Stimulated activated CD4-positive, alpha-beta T cell treated with anti-CD3 and anti-CD28 coated beads, Interleukin-1b, Interleukin-23, amount 100 ng/mL, for 48 hours (primary cell): ENCODE measurements around the gene ABHD5.
"Not testable (repeated sequence)": the region's sequence is repeated elsewhere in the genome, so short reads cannot be mapped to it uniquely, and the experiment has no call there.

ENCODE experiments used
- DNase-seq: peaks from one replicate; pipeline ENCODE4 v3.0.0-alpha.2; 2020

The ABHD5 gene

GRCh38 chr3:43690400-43691119 lies at the start of gene ABHD5:
Gene ABHD5 (plus strand): TSS chr3:43690938. CDS start chr3:43690993, 55 bp downstream.
- DNase-seq = peak; percentile 88

DNA sequence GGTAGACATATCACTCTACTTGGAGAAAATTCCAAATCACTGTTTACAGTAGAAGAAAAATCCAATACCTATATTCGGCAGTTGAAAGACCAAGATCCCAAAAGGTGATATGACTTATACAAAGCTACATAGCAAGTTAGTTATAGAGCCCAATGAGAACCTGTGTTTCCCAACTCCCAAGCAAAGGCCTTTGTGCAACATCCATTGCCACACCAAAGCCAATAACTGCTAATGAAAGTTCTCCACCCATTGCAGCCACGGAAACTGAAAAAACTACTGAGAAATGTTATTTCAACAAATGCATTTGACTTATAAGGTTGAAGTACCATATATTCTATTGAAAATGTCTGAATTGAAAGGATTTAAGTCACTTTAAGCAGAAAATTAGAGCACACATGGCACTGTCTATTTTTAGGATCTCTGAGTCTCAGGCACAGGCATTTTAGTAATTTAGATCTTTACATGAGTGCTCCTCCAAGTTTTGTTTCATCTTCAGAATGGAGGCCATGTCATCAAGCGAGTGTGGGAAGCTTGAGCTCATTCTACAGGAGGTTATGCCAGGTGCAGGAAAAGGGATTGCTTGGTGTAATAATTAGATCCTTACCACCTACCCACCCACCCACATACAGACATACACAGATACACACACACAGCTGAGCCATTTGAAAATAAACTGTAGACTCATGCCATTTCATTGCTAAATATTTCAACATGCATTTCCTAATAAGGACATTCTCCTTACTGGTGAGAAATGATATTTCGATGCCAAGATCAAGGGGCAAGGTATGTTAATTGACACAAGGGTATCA lies 49.2 kb upstream of the ABHD5 start:
- no peak for DNase-seq

DNA sequence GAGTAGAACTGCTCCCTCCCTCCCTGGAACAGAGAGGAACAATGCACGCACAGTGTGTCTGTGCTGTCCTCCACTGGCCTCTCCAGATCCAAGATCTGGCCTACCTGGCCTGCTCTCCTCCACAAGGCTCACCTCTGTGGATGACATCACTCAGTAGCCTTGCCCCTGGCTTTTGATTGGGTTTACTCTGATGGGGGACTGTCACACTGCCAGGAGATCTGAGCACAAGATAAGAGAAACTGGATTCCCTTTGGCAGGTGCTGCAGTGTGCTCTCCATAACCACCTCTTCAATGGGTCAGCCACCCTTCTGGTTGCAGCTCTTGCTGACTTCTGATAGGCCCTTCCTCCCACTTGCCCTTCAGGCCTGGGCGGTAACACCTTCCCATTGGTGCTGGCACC lies 46.3 kb upstream of the ABHD5 start:
- no peak for DNase-seq

DNA sequence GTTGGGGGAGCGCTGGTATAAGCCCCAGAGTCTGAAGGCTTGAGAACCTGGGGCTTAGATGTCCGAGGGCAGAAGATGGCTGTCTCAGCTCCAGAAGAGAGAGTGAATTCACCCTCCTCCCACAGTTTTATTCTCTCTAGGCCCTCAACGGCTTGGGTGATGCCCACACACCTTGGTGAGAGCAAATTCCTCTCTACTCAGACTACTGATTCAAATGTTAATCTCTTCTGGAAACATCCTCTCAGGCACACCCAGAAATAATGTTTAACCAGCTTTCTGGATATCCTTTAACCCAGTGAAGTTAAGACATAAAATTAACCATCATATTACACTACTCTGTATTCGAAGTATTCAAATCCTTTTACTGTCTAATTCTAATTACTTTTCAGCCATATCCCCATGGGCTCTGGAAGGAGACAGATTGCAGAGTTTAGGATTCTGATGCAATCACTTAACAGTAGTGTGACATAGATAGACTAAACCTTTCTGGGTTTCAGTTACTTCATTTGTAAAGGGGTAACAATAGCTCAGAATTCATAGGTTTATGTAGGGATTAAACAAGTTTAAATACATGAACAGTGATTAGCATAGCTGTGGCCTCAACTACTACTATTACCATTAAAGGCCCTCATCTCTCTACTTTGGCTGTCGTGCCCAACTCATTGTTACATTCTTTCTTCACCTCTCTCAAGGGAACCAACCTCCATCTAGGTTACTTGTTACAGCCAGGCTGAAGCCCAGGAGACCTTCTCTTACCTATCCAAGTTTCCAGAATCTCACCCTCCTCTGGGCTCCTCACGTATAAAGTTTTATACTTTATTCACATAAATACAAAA lies 43.2 kb upstream of the ABHD5 start:
- no peak for DNase-seq

GRCh38 chr3:43648957-43649356 lies 41.8 kb upstream of the ABHD5 start:
- DNase-seq = no peak

DNA sequence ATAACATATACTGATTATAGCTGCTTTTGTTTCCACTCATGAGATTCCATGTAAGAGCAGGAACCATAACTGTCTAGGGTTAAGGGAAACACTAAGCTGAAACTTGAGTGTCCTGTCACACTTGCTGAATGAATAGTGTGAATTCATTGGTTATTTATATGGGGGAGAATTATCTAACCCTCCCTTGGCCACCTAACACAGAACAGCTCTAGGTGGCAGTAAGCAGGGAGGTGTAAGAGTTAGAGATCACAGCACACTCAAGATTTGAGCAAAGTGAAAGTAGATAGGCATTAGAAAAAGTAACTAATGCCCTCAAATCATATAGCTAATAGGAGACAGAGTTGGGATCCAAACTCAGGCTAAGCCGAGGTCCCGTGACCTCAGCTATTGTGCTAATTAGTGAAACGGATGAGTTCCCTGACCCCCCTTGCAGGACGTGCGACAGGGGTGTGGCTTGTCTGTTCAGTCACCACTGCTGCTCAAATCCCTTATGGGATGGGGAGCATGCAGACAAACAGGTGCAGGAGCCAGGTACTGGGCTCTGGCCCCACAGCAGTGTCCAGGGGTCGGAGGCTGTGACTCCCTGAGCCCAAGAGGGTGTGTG lies 41.3 kb upstream of the ABHD5 start:
- no peak for DNase-seq

DNA sequence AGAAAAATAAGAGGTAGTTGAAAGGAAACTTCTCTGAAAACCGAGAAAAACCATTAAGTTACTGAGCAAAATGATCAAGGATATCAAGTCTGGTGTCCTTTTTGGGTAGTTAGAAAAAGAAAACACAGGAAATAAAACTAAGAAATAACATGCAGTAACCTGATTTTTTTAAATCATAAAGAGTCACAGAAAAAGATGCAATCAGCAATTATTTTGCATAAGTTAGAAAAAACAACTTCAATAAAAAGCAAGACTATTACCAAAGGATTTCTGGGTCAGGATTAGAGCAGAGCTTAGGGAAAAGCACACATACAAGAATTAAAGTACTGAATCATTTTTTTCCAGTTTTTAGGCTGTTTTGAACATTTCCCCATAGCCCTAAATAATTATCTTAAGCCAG lies 40.4 kb upstream of the ABHD5 start:
- no peak for DNase-seq

- not testable (repeated sequence) for DNase-seq
Measured at GRCh38 chr3:43656390-43656789, 34.3 kb upstream of the ABHD5 start.

DNA sequence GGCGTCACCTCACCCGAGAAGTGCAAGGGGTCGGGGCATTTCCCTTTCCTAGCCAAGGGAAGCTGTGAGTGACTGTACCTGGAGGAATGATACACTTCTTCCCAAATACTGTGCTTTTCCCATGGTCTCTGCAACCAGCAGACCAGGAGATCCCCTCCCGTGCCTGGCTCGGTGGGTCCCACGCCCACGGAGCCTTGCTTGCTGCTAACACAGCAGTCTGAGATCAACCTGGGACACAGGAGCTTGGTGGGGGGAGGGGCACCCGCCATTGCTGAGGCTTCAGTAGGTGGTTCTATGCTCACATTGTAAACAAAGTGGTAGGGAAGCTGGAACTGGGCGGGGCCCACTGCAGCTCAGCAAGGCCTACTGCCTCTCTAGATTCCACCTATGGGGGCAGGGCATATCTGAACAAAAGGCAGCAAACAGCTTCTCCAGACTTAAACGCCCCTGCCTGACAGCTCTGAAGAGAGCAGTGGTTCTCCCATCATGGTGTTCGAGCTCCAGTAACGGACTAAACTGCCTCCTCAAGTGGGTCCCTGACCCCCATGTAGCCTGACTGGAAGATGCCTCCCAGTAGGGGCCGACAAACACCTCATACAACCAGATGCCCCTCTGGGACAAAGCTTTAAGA lies 31.4 kb upstream of the ABHD5 start:
- DNase-seq = no peak

GRCh38 chr3:43661376-43661775 lies 29.4 kb upstream of the ABHD5 start:
- not testable (repeated sequence) for DNase-seq

DNA sequence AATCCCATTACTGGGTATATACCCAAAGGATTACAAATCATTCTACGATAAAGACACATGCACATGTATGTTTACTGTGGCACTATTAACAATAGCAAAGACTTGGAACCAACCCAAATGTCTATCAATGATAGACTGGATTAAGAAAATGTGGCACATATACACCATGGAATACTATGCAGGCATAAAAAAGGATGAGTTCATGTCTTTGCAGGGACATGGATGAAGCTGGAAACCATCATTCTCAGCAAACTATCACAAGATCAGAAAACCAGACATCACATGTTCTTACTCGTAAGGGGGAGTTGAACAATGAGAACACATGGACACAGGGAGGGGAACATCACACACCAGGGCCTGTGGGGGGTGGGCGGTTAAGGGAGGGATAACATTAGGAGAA lies 25.7 kb upstream of the ABHD5 start:
- DNase-seq = not testable (repeated sequence)

GRCh38 chr3:43670635-43671522 lies 19.9 kb upstream of the ABHD5 start:
- no peak for DNase-seq

DNA sequence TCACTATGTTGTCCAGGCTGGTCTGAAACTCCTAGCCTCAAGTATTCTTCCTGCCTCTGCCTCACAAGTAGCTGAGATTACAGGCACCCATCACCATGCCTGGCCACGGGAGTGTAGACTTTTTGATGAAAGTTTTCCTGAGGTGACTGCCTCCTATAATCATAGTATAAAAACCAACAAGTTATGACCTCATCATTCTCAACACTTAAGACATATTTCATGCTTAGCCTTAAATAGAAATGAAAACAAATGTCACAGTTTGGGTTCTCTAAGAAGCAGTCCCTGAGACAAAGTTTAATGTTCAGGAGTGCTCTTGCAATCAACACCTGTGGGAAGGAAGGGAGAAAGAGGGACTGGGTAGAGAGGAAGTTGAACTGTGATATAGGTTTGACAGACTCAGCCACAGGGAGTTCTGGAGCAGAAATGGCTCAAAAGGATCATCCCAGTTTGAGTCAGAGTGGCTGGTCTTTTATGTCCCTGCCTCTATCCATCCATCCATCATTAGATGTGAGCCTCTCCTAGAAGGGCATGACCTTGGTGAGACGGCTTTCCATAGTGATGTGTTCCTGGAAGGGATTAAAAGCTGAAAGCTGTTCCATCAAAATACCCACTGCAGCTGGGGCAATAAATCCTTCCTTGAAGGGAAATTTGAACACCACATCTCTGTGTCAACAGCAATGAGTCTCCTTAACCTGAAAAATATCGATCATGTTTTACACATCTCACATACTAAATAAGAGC lies 16.2 kb upstream of the ABHD5 start:
- no peak for DNase-seq

DNA sequence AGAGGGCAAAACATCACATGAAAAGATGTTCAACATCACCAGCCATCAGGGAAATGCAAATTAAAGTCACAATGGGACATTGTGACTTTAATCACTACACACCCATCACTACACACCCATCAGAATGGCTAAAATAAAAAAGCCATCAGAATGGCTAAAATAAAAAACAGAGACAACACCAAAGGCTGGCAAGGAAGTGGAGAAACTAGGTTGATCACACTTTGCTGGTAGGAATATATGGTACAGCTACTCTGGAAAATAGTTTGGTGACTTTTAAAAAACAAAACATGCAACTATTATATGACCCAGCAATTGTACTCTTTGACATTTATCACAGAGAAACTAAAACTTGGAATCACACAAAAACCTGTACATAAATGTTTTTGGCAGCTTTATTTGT lies 15.1 kb upstream of the ABHD5 start:
- no peak for DNase-seq

- DNase-seq = no peak
Measured at GRCh38 chr3:43676441-43676840, 14.3 kb upstream of the ABHD5 start.

- DNase-seq = not testable (repeated sequence)
Measured at GRCh38 chr3:43678375-43678774, 12.4 kb upstream of the ABHD5 start.

DNA sequence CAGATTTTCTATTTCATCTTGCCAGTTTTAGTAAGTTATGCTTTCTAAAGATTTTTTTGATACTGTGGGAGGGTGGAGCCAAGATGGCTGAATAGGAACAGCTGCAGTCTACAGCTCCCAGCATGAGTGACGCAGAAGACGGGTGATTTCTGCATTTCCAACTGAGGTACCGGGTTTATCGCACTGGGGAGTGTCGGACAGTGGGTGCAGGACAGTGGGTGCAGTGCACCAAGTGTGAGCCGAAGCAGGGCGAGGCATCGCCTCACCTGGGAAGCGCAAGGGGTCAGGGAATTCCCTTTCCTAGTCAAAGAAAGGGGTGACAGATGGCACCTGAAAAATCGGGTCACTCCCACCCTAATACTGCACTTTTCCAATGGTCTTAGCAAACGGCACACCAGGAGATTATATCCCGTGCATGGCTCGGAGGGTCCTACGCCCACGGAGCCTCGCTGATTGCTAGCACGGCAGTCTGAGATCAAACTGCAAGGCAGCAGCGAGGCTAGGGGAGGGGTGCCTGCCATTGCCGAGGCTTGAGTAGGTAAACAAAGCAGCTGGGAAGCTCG lies 11.8 kb upstream of the ABHD5 start:
- DNase-seq = not testable (repeated sequence)

DNA sequence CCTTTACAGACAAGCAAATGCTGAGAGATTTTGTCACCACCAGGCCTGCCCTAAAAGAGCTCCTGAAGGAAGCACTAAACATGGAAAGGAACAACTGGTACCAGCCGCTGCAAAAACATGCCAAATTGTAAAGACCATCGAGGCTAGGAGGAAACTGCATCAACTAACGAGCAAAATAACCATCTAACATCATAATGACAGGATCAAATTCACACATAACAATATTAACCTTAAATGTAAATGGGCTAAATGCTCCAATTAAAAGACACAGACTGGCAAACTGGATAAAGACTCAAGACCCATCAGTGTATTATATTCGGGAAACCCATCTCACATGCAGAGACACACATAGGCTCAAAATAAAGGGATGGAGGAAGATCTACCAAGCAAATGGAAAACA lies 9.9 kb upstream of the ABHD5 start:
- DNase-seq = not testable (repeated sequence)

- DNase-seq = no peak
Measured at GRCh38 chr3:43684944-43685343, 5.8 kb upstream of the ABHD5 start.

GRCh38 chr3:43685921-43686320 lies 4.8 kb upstream of the ABHD5 start:
- no peak for DNase-seq
